ENCODE data around the gene BAIAP3. TPM values are rescaled to one million over a fixed set of nuclear protein-coding genes. Genes with fewer than 3 reads are reported as not detected.
"Not testable (repeated sequence)": the region's sequence is repeated elsewhere in the genome, so short reads cannot be mapped to it uniquely, and the experiment has no call there.

Gene BAIAP3
- total RNA-seq, 1 experiment from 2014 or later, result not detected

DNA sequence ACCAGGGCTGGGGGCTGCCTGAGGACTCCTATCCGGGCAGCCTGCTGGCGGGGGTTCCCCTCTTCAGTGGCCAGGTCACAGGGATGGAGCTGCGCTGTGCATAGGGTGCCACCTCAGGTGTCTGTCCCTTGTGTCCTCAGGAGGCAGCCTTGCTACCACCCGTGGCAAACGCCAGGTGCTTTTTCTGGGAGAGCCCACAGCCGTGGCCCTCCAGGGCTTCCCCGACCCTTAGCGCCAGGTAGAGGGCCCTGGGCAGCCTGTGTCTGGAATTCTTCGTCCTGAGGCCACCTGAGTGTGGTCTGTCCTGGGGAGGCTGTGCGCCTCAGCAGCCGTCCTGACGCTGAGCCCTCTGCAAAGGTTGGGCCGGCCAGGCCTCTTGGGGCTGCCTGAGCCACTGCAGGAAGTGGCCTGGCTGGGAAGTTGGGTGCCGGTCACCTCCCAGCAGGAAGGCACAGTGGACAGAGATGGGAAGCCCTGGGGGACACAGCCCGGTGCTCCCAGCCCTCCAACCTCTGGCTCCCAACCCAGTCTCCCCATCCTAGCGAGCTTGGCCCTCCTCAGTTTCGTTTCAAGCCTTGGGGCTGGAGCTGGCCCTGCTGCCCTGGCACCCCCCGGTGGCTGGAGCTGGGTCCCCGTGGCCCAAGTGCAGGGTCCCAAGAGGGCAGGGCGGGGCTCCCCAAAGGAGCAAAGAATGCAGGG is 7.6 kb upstream of the BAIAP3 start:
- Histone ChIP-seq H3K4me2 (ENCODE audit: low read depth, low read length, poor library complexity, severe bottlenecking) (no peak overlapping the region), H4K20me1 (ENCODE audit: insufficient read depth, low read depth, low read length) (no peaks in the 10 kb centered on the region), H3K9me2 (replicated peaks; ENCODE audit: insufficient read depth, low read length) (no peaks in the 10 kb centered on the region), H3K79me2 (ENCODE audit: low read length) (no peaks in the 10 kb centered on the region), H3K4me1 (ENCODE audit: low read length) (no peaks in the 10 kb centered on the region), H3K27ac (ENCODE audit: low read length) (no peak overlapping the region), H3K9ac (ENCODE audit: low read length) (no peak overlapping the region), H3K4me3 (ENCODE audit: low read length) (no peak overlapping the region), H3K9me3 (ENCODE audit: low read length) (peaks cover 6% of the 10 kb centered on the region), H2AFZ (ENCODE audit: low read length) (no peak overlapping the region), H3K36me3 (ENCODE audit: insufficient read depth, low read length) (no peaks in the 10 kb centered on the region), H3K27me3 (ENCODE audit: low read length) (no peaks in the 10 kb centered on the region)
- no peak for DNase-seq

DNA sequence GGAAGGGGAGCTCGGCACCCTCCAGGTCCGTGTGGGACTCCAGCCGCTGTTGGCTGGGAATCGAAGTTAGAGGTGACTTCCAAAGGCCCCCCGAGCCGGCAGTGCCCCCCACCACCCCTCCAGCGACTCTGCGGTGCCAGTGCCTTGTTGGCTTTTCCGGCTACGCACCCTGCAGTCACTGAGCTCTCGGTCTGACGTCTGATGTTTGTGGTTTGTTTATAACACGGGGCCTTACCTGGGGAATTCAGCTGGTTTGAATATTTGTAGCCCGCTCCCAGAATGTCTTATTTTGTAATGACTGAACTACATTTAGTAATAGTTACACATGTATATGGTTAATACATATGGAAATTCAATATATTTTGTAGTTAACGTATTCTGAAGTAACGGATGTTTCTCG is 7.1 kb upstream of the BAIAP3 start:
- no peaks in the 10 kb centered on the region for H3K36me3 ChIP-seq (ENCODE audit: insufficient read depth, low read length)
- no peak for DNase-seq
- no peaks in the 10 kb centered on the region for H3K79me2 ChIP-seq (ENCODE audit: low read length)
- no peaks in the 10 kb centered on the region for H3K4me1 ChIP-seq (ENCODE audit: low read length)
- no peak overlapping the region for H2AFZ ChIP-seq (ENCODE audit: low read length)
- no peaks in the 10 kb centered on the region for H3K27me3 ChIP-seq (ENCODE audit: low read length)
- no peak overlapping the region for H3K4me3 ChIP-seq (ENCODE audit: low read length)
- H3K27ac ChIP-seq (ENCODE audit: low read length), result no peak overlapping the region
- peaks cover 6% of the 10 kb centered on the region for H3K9me3 ChIP-seq (ENCODE audit: low read length)
- no peaks in the 10 kb centered on the region for H3K9me2 ChIP-seq (replicated peaks; ENCODE audit: insufficient read depth, low read length)
- H4K20me1 ChIP-seq (ENCODE audit: insufficient read depth, low read depth, low read length), result no peaks in the 10 kb centered on the region
- H3K9ac ChIP-seq (ENCODE audit: low read length), result no peak overlapping the region
- no peak overlapping the region for H3K4me2 ChIP-seq (ENCODE audit: low read depth, low read length, poor library complexity, severe bottlenecking)

DNA sequence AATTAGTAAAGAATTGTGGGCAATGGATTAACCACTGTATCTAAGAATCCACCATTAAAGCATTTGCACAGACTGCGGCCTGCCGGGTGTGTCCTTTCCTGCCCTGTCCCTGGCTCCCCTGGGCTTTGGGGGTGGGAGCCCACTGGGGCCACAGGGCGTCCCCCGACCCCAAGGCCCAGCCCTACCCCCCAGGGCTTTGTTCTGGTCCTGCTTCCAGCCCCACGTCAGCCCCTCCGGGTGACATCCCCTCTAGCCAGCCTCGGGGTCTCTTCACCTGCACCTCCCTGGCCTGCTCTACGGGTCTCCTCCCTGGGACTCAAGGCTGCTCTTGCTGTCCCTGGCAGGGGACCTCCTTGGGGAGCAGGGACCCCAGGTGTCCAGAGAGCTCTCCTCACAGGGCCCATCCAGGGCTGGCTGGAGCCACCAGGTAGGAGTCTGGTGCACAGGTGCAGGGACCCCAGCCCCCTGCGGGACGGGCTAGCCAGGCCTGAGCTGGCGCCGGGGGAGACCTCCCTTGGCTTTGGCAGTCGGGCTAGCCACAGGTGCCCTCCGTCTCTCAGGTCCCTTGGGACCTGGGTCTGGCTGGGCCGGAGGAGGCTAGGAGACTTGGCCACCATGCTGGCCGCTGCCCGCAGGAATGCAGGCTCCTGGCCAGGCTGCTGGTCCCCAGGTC is 6.4 kb upstream of the BAIAP3 start:
- Histone ChIP-seq H3K36me3 (ENCODE audit: insufficient read depth, low read length) (no peaks in the 10 kb centered on the region), H3K4me3 (ENCODE audit: low read length) (no peak overlapping the region), H3K9me3 (ENCODE audit: low read length) (peaks cover 6% of the 10 kb centered on the region), H3K27ac (ENCODE audit: low read length) (no peak overlapping the region), H3K27me3 (ENCODE audit: low read length) (no peaks in the 10 kb centered on the region), H2AFZ (ENCODE audit: low read length) (no peak overlapping the region), H3K4me1 (ENCODE audit: low read length) (peaks cover 3% of the 10 kb centered on the region; the same call in 1 of the 2 replicates), H3K4me2 (ENCODE audit: low read depth, low read length, poor library complexity, severe bottlenecking) (no peak overlapping the region), H3K9ac (ENCODE audit: low read length) (no peak overlapping the region), H4K20me1 (ENCODE audit: insufficient read depth, low read depth, low read length) (no peaks in the 10 kb centered on the region), H3K79me2 (ENCODE audit: low read length) (no peaks in the 10 kb centered on the region), H3K9me2 (replicated peaks; ENCODE audit: insufficient read depth, low read length) (no peaks in the 10 kb centered on the region)
- DNase-seq, result no peak

DNA sequence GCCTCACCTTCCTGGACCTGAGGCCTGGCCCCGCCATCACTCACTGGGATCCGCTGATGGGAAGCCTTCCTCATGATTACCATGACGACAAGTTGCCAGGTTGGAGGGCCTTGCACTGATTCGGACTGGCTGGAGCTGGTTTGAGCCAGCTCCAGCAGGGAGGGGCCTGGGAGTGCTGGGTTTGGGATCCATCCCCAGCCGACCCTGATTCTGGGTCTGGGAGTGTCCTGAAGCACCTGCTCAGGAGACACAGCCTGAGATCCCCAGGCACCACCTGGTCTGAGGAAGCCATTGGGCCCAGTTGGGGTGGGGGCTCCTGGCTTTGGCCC is 5.9 kb upstream of the BAIAP3 start:
- Histone ChIP-seq H3K4me2 (ENCODE audit: low read depth, low read length, poor library complexity, severe bottlenecking) (no peak overlapping the region), H2AFZ (ENCODE audit: low read length) (no peak overlapping the region), H3K4me1 (ENCODE audit: low read length) (peaks cover 3% of the 10 kb centered on the region; the same call in 1 of the 2 replicates), H3K9me2 (replicated peaks; ENCODE audit: insufficient read depth, low read length) (no peaks in the 10 kb centered on the region), H3K27ac (ENCODE audit: low read length) (no peak overlapping the region), H3K9me3 (ENCODE audit: low read length) (peaks cover 6% of the 10 kb centered on the region), H4K20me1 (ENCODE audit: insufficient read depth, low read depth, low read length) (no peaks in the 10 kb centered on the region), H3K9ac (ENCODE audit: low read length) (no peak overlapping the region), H3K36me3 (ENCODE audit: insufficient read depth, low read length) (no peaks in the 10 kb centered on the region), H3K4me3 (ENCODE audit: low read length) (no peak overlapping the region), H3K27me3 (ENCODE audit: low read length) (no peaks in the 10 kb centered on the region), H3K79me2 (ENCODE audit: low read length) (no peaks in the 10 kb centered on the region)
- DNase-seq, result no peak

DNA sequence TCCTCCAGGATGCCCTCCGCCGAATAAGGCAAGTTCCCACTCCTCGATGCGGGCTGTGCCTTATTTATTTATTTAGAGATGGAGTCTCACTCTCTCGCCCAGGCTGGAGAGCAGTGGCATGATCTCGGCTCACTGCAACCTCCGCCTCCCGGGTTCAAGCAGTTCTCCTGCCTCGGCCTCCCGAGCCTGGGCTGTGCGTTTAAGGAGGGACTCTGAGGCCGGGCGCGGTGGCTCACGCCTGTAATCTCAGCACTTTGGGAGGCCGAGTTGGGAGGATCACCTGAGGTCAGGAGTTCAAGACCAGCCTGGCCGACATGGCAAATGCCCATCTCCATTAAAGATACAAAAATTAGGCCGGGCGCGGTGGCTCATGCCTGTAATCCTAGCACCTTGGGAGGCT is 5.3 kb upstream of the BAIAP3 start:
- not testable (repeated sequence) for H3K27me3 ChIP-seq (ENCODE audit: low read length); H3K36me3 ChIP-seq (ENCODE audit: insufficient read depth, low read length); H4K20me1 ChIP-seq (ENCODE audit: insufficient read depth, low read depth, low read length); H3K9ac ChIP-seq (ENCODE audit: low read length); H3K4me2 ChIP-seq (ENCODE audit: low read depth, low read length, poor library complexity, severe bottlenecking); H3K27ac ChIP-seq (ENCODE audit: low read length); H3K9me2 ChIP-seq (replicated peaks; ENCODE audit: insufficient read depth, low read length); H3K79me2 ChIP-seq (ENCODE audit: low read length); H3K9me3 ChIP-seq (ENCODE audit: low read length); H3K4me3 ChIP-seq (ENCODE audit: low read length); H3K4me1 ChIP-seq (ENCODE audit: low read length); DNase-seq; H2AFZ ChIP-seq (ENCODE audit: low read length)

DNA sequence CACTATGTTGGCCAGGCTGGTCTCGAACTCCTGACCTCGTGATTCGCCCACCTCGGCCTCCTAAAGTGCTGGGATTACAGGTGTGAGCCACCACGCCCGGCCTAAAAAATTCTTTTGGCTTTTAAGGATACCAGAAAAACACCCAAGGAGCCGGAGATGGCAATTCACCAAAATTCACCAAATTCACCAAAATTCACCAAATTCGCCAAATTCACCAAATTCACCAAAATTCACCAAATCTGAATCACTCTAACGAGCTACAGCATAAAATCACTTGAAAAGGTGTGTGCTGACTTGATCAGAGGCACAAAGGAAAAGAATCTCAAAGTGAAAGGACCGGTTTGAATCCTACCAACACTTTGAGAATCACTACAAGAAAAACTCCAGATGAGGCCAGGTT is 4.5 kb upstream of the BAIAP3 start:
- not testable (repeated sequence) for H3K9me2 ChIP-seq (replicated peaks; ENCODE audit: insufficient read depth, low read length); H3K36me3 ChIP-seq (ENCODE audit: insufficient read depth, low read length); H3K4me2 ChIP-seq (ENCODE audit: low read depth, low read length, poor library complexity, severe bottlenecking); H2AFZ ChIP-seq (ENCODE audit: low read length); H3K4me3 ChIP-seq (ENCODE audit: low read length); H3K9ac ChIP-seq (ENCODE audit: low read length); DNase-seq; H3K4me1 ChIP-seq (ENCODE audit: low read length); H3K79me2 ChIP-seq (ENCODE audit: low read length); H3K9me3 ChIP-seq (ENCODE audit: low read length); H3K27me3 ChIP-seq (ENCODE audit: low read length); H4K20me1 ChIP-seq (ENCODE audit: insufficient read depth, low read depth, low read length); H3K27ac ChIP-seq (ENCODE audit: low read length)

DNA sequence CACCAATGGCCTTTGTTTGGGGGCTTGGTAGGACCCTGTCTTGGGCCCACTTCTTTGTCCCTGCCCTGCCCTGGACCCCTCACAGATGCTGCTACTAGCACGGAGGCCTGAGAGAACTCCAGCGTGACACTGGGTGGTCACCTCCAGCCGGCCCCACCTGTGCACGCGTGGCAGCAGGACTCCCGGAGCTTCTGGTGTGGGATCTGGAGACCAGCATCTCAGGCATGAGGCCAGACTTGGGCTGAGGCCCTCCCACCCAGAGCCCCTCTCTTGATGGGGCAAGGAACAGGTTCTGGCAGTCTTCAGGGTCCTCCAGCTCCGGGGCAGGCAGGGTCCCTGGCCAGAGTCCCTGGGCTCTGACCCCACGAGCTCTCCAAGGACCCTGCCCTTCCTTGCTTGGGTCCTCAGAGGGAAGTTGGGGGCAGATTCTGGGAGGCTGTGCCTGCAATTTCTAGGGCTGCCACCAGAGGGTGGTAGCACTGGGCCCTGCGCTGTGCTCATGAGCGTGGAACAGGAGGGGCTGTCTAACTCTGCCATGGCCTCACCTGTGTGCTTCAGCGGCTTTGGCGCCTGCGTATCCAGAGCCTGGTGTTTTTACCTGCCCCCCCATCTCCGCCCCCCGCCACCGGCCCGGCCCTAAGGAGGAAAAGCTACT is 3.1 kb upstream of the BAIAP3 start:
- H3K79me2 ChIP-seq (ENCODE audit: low read length), result no peaks in the 10 kb centered on the region
- peaks cover 3% of the 10 kb centered on the region; the same call in 1 of the 2 replicates for H3K4me1 ChIP-seq (ENCODE audit: low read length)
- H3K27ac ChIP-seq (ENCODE audit: low read length), result no peak overlapping the region
- no peaks in the 10 kb centered on the region for H3K27me3 ChIP-seq (ENCODE audit: low read length)
- H3K9me2 ChIP-seq (replicated peaks; ENCODE audit: insufficient read depth, low read length), result no peaks in the 10 kb centered on the region
- H3K4me3 ChIP-seq (ENCODE audit: low read length), result no peak overlapping the region
- peaks cover 6% of the 10 kb centered on the region for H3K9me3 ChIP-seq (ENCODE audit: low read length)
- H4K20me1 ChIP-seq (ENCODE audit: insufficient read depth, low read depth, low read length), result no peaks in the 10 kb centered on the region
- no peaks in the 10 kb centered on the region for H3K36me3 ChIP-seq (ENCODE audit: insufficient read depth, low read length)
- DNase-seq, result peak; percentile 76
- no peak overlapping the region for H2AFZ ChIP-seq (ENCODE audit: low read length)
- H3K4me2 ChIP-seq (ENCODE audit: low read depth, low read length, poor library complexity, severe bottlenecking), result no peak overlapping the region
- no peak overlapping the region for H3K9ac ChIP-seq (ENCODE audit: low read length)

DNA sequence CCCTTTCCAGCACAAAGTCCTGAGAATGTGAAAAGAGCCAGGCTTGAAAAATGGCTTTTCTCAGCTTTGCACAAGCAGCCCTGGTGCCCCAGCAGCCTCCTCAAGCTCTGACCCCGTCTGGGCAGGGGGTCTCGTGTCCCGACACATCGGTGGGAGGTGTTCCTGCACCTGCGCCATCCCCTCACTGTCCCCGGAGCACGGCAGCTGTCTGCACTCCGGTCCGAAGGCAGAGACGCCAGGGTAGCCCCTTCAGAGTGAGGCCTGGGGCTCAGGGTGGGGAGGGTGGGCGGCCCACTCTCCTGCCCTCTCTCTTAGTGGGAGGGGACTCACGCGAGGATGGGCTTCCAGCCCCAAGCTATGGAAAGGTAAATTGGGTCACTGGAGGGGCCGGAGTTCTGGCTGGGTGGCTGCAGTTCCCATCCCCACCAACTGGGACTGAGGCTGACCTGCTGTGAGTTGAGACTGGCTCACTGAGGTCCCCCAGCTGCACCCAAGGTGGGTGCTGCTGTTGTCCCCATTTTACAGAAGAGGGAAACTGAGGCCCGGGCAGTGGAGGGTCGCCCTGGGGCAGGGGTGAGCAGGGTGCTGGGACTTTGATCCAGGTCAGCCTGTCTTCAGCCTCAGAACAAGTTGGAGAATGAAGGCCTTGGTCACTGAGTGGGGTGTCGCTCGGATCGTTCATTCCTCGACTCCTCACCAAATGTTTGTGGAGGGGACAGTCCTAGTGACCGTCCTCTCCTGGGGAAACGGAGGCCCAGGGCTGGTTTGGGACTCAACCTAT is 2.3 kb upstream of the BAIAP3 start:
- Histone ChIP-seq H3K9me3 (ENCODE audit: low read length) (peaks cover 6% of the 10 kb centered on the region), H3K4me1 (ENCODE audit: low read length) (peaks cover 8% of the 10 kb centered on the region; the same call in 1 of the 2 replicates), H3K9me2 (replicated peaks; ENCODE audit: insufficient read depth, low read length) (no peaks in the 10 kb centered on the region), H3K9ac (ENCODE audit: low read length) (no peak overlapping the region), H3K36me3 (ENCODE audit: insufficient read depth, low read length) (no peaks in the 10 kb centered on the region), H3K4me3 (ENCODE audit: low read length) (no peak overlapping the region), H3K27me3 (ENCODE audit: low read length) (no peaks in the 10 kb centered on the region), H3K4me2 (ENCODE audit: low read depth, low read length, poor library complexity, severe bottlenecking) (no peak overlapping the region), H3K27ac (ENCODE audit: low read length) (no peak overlapping the region), H4K20me1 (ENCODE audit: insufficient read depth, low read depth, low read length) (no peaks in the 10 kb centered on the region), H2AFZ (ENCODE audit: low read length) (no peak overlapping the region), H3K79me2 (ENCODE audit: low read length) (no peaks in the 10 kb centered on the region)
- no peak for DNase-seq
